SH-SY5Y (cell line): Measurements from ENCODE around the gene RPL7A.

Experiments used
- GATA2 ChIP-seq: IDR thresholded peaks from 2 replicates; pipeline ENCODE4 v1.6.1; 2011; ENCODE audit warnings: mild to moderate bottlenecking, low read depth, low read length
- GATA3 ChIP-seq: IDR thresholded peaks from 2 replicates; pipeline ENCODE4 v1.6.1; 2011; ENCODE audit warnings: low read depth, mild to moderate bottlenecking, low read length, moderate library complexity

GRCh38 chr9:133375724-133376654 lies 28.0 kb downstream of the RPL7A start, which contains the start of the genes STKLD1 and SURF4:
- no peak for TF ChIP-seq GATA2
- no peak for TF ChIP-seq GATA3
